IPS-NIHi7 (cell line): ENCODE results near the gene FRG2C.
"Not testable (repeated sequence)": the region's sequence is repeated elsewhere in the genome, so short reads cannot be mapped to it uniquely, and the experiment has no call there.

ENCODE experiments used
- DNase-seq: peaks from one replicate; pipeline ENCODE4 v3.0.0; 2012; ENCODE audit warnings: mixed read lengths; ENCODE audit errors: extremely low spot score

FRG2C gene

DNA sequence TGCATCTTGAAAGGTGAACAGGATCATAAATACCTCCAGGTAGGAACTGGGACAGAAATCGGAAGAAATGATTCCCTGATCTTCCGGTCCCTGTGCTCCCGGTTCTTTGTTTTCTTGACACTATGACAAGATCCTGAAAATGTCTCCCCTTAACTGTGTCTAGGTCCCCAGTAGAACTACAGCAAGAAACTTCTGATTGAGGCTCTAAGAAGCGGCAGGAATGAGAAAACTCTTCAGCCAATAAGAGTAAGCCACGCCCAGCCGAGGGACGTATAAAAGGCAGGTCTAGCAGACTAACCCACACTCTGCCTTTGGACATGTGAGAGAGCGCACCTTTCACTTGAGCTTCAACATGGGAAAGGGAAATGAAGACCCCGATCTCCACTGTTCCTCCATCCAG is at the start of gene FRG2C:
FRG2C (plus strand) TSS at position 301 of the 400 bp plus-strand sequence; CDS start at position 353, 52 bp downstream.
- not testable (repeated sequence) for DNase-seq

DNA sequence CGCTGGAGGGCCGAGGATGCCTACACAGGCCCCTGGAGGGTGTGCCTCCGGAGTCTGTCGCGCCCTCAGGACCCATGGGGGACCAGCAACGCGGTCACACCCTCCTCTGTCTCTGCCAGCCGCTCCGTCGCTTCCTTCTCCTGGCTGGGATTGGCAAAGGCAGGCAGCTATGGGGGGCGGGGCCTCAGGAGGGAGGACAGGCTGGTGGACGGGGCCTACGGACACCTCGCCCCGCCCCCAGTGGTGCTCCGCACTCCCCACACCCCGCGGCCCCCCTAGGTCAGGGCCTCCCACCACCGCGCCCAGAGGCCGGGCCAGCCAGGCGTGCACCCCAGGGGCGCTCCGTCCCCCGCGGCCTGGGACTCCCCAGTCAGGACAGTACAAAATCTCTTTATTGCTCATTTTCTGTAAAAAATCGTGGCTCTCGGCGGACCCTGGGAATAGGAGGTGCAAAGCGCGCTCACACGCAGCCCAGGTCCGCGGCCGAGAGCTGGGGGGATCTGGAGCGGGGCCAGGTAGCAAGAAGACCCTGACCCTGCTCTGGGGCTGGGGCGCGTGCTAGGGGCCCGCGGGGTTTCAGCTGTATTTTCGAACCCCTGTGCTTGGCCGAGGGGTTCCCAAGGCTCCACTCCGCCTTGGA is 45.3 kb upstream of the FRG2C start:
- peak; percentile 74 for DNase-seq

DNA sequence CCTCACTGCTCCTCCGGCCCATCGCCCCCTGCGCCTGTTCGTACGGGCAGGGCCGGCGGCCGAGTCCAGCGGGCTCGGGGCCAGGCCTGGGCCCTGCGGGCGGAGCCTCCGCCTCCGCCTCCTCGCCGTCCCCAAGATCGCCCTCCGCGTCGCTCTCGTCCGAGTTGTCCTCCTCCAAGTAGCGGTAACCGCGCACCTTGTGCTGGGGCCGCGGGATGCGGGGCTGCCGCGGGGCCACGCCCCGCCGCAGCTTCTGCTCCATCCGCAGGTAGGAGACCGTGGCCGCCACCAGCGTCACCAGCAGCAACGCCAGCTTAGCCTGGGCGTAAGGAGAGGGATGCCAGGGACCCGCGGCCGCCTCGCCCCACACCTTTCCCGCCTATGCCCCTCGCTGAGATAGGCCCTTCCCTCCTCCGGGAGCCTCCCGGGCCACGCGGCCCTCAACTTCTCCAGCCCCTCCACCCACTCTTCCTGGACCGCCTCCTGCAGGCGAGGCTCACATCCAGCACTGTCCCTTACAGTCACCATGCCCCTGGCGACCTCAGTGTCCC is 44.6 kb upstream of the FRG2C start:
- peak; percentile 9 for DNase-seq

DNA sequence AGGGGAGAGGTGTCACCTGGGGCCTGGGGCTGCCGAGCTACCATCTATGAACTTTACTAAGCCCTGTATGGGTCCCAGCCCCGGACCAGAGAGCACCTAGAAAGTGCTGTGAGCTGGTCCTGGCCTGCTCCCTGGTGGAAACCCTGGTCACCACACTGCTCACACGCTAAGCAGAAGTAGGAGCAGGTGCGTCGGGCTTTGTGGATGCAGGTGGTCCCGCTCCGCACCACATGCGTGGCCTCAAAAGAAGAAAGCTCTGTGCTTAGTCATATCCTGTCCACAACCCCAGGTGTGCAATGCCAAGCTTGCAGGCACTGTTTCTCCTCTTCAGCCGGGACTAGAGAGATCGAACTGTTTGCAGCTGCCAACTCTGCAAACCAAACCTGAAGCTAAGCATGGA is 42.4 kb upstream of the FRG2C start:
- not testable (repeated sequence) for DNase-seq

- DNase-seq, result not testable (repeated sequence)
Measured at GRCh38 chr3:75623656-75624055, 40.5 kb upstream of the FRG2C start.

DNA sequence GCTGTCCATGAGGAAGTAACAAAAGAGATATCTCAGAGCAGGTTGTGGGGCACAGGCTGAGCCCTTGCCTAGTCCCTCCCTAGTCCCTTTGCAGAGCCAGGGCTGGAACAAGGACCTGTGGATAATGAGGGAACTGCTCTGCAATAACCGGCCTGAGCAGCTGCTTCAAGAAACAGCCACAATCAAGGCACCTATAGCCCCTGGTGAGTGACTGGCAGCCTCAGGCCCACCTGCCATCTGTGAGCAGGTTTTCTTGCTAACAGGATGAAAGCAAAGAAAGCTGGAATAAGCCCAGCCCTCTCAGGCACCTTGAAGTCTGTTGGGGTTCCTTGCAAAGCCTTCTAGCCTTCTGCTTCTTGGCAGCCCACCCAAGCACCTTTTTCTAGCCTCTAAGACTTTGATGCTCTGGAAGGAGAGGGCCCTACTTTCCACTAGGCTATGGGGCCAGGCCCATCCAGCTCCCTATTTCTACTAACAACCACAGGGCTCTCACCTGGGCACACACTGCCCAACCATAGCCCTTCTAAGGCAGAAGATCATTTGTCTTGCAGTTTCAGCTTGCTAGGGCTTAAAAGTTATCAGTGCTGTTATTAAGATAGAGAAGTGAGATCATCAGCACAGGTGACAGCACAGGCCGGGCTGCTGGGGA is 33.1 kb upstream of the FRG2C start:
- DNase-seq, result not testable (repeated sequence)

- DNase-seq, result no peak
Measured at GRCh38 chr3:75631541-75631940, 32.6 kb upstream of the FRG2C start.

GRCh38 chr3:75638947-75639346 is 25.2 kb upstream of the FRG2C start:
- DNase-seq, result not testable (repeated sequence)

GRCh38 chr3:75641107-75641517 is 23.0 kb upstream of the FRG2C start:
- DNase-seq, result peak; percentile 53

DNA sequence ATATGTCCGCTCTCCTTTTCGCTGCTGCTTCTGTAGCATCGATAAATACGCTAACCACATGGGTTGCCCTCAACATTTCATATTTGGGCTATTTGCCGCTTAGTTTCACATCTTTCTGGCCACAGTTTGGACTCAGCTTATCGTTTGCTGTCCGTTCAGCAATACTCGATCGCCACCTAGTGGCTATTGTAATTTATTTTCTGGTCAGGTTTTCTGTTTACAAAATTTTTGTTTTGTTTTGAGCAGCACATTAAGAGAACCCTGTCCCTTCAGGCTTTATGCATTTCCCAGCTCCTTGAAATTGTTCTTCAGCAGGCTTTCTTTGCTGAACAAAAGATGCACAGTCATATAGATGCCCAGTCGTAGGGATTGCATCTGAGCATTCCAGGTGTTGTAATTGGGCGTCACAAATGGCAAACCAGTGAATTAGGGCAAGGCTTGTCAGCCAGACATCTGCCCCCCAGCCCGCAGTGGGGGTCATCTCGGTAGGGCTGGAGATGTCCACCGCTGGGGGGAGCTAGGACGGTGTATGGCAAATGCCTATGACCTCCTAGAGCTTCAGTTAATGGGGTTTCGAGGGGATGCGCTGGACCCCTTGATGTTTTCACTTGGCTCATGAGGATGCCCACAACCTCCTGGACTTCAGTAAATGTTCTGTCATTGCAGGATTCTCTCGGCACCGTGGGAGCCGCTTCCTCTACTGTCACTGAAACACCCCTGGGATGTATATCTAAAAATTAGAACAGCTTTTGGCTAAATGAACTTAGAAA is 20.9 kb upstream of the FRG2C start:
- DNase-seq, result not testable (repeated sequence)

- not testable (repeated sequence) for DNase-seq
Measured at GRCh38 chr3:75645548-75645947, 18.6 kb upstream of the FRG2C start.

DNA sequence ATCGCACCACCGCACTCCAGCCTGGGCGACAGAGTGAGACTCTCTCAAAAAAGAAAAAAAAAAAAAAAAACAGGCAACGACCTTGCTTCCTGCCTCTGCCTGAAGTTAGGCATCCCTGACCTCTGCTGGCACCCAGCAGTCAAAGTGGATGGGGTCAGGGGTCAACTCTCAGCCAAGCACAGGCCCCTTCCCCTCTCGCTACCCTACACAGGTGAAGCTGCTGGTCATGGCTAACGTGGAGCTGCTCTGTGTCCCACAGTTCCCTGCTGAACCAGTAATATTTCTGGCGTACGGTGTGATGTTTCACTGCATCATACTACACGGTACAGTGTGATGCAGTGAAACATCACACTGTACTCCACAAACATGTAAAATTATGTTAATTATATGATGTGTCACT is 13.9 kb upstream of the FRG2C start:
- DNase-seq, result no peak

DNA sequence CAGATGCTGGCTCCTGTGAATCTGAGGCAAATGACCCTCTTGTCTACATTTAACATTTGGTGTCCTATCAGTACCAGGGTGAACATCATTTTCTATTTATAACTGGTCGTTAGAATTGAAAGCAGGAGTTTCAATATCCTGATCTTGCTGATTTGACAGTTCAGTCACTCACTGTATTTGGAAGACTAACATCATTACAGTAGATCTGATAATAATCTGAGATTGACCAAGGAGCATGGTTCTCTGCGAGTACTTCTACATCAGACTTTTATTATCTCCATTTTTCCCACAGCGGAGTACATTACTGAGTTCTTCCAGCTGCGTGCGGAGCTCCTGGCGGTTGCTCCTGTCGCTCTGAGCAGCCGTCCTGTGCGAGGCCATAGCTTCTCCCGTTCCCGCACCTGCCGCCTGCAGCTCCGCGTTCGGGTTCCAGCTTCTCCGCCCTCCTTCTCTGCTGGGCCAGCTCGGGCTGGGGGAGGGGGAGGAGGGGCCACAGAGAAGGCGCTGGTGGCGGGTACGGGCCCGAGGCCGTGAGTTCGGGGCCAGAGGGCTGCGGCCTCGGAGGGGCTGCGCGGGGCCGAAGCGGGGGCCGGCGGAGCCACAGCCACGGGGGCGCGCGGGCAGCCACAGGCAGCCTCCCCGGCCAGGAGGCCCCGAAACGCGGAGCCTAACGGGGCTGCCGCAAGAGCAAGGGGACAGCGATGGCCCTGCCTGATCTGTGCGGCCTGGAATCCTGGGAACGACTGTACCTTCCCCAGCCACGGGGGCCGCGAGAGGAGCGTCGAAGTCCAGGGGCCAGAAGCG is 8.8 kb upstream of the FRG2C start:
- peak; percentile 26 for DNase-seq

DNA sequence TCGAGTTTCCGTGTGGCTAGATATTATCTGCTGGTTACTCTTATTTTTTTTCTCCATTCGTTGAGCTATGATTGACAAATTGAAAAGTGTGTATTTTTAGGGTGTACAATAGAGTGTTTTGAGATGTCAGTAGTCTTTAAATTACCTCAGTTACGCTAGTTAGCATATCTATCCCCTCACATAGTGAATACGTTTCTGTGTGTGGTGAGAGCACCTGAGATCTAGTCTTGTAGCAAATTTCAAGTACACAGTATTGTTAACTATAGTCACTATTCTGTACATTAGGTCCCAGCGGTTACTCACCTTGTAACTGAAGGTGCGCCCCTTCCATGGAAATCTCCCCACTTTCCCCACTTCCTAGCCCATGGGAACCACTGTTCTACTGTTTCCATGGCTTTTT is 8.2 kb upstream of the FRG2C start:
- not testable (repeated sequence) for DNase-seq

- DNase-seq, result peak; percentile 12
Measured at GRCh38 chr3:75658411-75659107, 5.6 kb upstream of the FRG2C start.

- DNase-seq, result not testable (repeated sequence)
Measured at GRCh38 chr3:75659108-75659433, 5.1 kb upstream of the FRG2C start.

DNA sequence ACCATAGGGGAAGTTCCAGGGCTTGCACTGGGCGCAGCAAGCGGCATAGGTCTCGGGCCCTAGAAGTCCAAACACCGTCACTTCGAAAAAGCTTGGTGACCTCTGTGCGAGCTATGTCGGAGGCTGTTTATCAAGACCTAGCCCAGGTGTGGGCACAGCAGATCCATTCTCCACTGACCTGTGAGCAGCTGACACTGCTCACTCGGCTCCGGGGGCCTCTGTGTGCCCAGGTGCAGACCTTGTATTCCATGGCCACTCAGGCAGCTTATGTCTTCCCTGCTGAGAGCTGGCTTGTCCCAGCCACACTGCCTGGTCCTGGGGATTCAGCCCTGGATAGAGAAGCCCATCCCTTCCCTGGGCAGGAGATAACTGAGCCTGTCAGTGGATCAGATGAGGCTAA is 1.5 kb downstream of the FRG2C start:
- DNase-seq, result not testable (repeated sequence)

GRCh38 chr3:75667757-75668701 is 3.9 kb downstream of the FRG2C start:
- not testable (repeated sequence) for DNase-seq

DNA sequence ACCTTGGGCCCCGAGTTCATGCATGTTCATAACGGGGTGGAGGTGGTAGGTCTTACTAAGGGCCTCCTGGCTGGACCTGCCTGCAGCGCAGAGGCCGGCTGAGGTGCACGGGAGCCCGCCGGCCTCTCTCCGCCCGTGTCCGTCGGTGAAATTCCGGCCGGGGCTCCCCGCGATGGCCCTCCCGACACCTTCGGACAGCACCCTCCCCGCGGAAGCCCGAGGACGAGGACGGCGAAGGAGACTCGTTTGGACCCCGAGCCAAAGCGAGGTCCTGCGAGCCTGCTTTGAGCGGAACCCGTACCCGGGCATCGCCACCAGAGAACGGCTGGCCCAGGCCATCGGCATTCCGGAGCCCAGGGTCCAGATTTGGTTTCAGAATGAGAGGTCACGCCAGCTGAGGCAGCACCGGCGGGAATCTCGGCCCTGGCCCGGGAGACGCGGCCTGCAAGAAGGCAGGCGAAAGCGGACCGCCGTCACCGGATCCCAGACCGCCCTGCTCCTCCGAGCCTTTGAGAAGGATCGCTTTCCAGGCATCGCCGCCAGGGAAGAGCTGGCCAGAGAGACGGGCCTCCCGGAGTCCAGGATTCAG is 4.7 kb downstream of the FRG2C start:
- DNase-seq, result not testable (repeated sequence)
